Pons (tissue), 1 donor: Measurements from ENCODE around the gene RBP2.
A peak's percentile ranks its signal among the peaks of the same experiment; 100 is the strongest.
"Not testable (repeated sequence)": the region's sequence is repeated elsewhere in the genome, so short reads cannot be mapped to it uniquely, and the experiment has no call there.

Experiments used
- DNase-seq: peaks from one replicate; pipeline ENCODE4 v3.0.0-alpha.2; 2016; ENCODE audit warnings: low spot score

Gene RBP2

DNA sequence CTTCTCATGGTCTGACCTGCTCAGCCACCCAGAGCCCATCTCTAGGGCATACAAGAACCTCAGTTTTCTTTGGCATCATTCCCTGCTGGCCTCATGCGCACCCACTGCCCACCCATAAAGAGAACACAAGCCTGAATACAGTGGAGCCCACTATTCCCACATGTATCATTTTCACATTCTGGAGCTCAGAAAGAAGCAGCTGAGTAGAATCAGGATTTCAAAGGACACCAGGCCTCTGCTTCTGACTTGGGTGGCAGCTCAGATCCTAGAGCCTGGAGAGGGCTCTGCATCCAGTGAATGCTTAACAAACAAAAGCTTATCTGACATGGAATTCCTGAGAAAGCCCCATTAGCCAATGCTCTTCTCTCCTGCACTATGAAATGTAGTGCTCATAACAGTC, 34.7 kb downstream of the RBP2 start:
- no peak for DNase-seq

DNA sequence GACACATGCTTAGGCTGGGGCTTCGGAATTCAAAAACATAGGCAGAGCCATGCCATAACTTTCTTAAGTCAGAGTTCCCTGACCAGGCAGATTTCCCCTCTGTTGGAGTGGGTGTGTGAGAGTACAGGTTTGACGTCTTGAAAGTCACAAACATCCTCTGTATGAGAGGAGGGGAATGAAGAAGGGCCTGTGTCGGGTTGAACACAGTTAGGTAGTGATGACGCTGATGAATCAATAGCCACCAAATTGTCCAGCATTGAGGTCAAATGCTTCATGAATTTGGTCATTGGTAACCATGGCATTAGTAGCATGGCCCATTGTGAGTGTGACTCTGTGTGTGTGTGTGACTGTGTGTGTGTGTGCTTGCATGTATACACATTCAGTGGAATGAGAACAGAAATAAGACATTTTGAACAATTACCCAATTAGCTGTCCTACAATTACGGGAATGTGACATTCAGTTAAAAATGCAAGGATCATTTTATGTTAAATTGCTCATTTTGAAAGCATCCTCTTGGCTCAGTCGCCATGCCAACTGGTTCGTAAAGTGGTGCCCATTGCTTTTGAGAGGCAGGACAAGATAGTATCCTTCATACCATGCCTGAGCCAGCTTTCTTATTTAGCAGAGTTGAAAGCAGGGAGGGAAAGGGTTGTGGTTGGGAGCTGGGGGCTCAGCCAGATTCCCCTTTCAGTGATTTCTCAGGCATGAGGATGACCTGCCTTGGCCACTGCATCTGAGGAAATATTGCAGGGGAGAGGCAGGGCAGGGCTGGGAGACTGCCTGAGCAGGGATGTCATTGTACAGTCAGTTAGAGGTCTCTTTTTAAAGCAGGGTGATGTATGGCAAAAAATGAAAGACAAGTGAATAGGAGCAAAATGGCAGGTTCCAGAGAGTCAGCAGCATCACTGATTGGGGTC, 35.4 kb downstream of the RBP2 start:
- DNase-seq: no peak

DNA sequence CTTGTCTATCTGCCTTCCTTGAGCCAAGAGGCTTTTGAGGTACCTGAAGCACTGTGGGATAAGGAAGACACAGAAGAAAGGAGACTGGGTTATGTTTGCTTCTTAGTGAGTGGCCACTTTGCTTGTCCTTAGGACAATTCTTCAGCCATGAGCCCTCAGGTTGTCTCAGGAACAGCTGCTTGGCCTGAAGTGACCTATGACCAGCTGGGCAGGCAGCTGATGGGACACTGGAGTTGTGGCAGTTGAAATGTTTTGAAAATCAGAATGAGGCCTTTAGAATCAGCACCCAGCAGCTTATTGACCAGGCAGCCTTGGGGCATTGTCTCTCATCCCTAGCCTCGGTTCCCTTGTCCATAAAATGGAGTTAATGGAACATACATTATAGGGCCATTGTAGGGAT, 37.0 kb downstream of the RBP2 start:
- DNase-seq: no peak

DNA sequence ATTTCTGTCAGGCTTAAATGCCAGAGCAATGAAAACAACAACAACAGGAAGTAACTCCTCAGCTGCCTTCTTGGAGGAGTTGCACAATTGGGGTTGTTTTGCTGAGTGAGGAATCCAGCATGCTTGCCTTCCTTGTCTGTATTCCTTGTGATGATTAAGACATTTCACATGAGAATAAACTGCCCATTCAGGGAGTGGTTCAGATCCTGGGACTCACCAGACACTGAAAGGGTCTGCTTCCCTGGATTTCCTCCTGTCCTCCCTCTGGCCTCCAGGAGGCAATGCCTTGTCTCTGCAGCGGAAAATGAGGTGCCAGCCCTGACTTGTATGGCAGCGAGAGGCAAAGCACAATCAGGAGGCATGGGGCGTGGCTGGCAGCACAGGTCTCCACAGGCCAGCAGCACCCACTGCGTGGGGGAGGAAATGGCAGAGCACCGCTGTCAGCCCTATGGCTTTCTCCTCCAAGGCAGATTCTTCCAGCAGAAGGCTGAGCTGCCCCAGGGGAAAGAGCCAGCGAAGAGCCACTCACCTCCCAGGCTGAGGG, 41.5 kb downstream of the RBP2 start:
- DNase-seq: no peak

DNA sequence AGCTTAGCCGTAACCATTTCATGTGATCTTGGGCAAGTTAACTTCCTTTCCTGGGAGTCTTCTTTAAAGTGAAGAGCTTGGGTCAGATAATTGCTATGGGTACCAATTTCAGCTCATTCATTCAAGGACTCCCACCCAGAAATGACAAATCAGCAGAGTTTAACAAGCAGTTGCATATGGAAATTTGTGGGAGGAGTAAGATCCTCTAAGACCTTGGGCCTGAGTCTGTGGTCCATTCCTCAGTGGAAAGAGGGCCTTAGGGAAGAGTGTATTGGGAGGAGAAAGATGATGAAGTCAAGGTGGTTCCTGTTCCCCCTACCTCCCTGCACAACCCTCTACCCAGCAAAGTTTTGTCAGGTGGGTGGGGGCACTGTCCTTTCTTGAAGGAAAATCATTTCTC, 42.1 kb downstream of the RBP2 start:
- DNase-seq: no peak

DNA sequence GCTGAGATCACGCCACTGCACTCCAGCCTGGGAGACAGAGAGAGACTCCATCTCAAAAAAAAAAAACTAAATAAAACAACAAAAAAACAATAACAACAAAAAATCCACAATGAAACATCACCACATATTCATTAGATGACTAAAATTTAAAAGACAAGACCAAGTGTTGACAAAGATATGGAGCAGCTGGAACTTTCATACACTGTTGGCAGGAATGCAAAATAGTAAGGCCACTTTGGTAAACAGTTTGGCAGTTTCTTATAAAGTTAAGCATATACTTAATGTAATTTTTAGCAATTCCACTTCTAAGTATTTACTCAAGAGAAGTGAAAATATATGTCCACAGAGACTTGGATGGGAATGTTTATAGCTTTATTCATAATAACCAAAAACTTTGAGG, 43.2 kb downstream of the RBP2 start:
- no peak for DNase-seq

DNA sequence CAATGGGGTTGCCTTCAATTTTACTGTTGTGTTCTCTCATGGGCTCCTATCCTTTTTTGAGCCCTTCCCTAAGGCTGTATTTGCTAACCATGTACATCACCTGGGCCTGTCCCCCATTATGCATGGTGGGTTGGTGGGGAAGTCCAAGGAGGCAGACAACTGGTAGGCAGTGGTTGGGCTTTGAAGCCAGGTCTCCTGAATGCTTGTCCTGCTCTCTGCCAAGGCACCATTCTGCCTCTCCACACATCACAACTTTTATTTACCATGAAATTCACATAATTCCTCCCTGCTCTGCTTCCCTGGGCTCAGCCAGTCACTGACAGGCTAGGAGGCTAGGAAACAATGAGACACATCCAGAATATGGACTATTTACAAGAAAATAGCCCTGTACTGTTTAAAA, 45.8 kb downstream of the RBP2 start:
- no peak for DNase-seq

DNA sequence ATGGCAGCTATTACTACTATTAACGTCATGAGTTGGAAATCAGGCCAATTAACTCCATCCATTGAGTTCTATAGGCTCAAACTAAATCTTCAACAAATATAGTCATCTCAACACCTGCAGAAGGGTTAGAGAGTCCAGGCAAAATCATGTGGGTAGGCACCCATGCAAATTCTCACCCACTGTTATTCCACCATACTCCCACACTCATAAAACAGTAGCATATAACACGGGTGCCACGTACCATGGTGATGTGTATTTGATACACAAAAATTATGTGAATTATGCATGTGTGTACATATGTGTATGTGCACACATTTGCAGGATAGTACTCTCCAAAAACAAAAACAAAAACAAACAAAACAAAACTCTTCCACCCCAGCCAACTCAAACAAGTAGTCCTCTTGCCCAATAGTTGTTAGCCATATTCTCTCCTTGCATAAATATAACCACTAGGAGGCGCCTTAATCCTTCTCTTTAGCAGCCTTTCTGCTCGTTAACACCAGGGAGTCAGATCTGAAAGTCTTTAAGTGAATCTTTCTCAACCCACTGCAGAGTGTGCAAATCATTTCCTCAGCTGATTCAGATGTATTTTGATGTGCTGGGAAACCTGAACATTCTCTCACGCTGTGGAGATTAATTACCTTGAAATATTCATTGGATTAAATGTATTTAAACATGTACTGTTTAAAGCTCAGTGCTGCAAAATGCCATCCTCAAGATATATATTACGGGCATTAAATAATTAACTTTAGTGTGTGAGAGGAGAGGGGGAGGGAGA, 48.8 kb downstream of the RBP2 start:
- DNase-seq: peak; percentile 95

DNA sequence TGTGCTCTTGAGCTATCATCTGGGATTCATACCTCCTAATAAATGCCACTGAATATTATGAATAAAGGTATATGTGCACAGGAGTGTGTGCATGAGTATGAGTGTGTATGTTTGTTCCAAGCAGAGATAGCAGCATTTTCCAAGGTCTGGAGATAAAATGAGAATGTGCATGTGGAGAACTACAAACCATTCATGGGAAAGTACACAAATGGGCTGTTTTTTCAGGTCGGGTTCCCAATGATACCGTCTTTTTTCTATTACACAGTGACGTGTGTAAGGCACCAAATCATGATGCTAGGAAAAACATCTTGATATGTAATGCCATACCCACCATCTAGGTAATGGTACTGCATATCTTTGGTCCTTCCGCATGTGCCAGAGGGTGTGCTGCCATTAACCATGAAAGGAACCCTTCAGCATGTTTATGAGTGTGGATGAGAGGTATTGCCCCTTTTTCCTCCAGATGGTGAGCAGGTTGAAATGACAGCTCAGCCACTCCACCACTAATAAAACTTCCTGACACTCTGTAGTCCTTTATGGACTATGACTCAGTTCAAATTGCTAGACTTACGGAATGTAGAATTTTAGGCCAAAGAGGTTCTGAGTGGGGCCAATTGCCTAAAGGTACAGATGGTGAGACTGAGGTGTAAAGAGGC, 50.4 kb downstream of the RBP2 start:
- DNase-seq: no peak

DNA sequence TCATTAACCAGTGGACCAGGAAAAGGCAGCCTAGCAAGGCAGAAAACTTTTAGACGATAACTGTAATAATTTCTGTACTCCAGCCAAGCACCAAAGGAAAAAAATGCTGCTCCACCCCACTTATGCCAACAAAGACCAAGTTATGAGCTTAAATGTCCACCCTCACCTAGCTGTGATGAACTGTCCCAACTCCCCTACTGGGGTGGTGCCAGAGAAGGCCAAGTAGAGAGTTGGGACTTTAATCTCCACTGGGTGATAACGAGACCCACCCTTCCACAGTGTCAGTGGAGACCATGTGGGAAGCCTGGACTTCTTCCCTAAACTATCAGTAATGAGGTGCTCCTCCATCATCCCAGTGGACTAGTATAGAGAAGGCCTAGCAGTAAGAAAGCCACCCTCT, 53.1 kb downstream of the RBP2 start:
- no peak for DNase-seq

DNA sequence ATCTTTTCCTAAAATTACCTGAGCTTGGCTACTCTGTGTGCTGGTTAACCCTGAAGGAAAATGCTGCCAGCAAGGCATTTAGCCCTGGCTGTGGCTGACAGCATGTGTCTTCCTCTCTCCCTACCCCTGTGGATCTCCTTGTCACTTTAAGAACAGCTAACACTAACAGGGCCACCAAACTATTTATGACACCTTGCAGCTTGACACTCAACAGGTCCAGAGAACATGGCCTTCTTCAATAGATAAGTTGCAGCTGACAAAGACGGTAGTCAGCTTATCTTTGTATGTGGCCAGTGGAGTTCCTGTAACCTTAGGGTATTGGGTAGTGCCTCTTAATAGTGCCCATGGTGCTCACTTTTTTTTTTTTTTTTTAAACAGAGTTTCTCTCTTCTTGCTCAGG, 54.9 kb downstream of the RBP2 start:
- DNase-seq: no peak

DNA sequence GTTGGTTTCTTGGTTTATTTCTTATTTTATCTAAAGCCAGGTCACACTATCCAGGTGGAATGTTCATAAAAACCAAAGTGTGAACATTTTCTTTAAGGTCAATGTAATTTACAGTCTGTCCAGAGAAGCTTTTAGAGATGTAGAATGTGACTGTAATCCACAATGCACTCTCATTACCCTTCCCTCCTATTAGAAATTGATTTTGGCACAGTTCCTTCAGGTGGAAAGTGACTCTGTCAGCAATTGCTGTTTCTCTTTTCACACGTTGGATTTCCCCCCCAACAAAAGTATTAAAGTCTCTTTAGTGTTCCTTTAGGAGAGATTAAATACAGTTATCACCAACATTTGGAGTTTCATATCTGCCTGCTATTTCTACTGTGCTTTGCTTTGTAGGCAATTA, 55.3 kb downstream of the RBP2 start:
- DNase-seq: no peak

DNA sequence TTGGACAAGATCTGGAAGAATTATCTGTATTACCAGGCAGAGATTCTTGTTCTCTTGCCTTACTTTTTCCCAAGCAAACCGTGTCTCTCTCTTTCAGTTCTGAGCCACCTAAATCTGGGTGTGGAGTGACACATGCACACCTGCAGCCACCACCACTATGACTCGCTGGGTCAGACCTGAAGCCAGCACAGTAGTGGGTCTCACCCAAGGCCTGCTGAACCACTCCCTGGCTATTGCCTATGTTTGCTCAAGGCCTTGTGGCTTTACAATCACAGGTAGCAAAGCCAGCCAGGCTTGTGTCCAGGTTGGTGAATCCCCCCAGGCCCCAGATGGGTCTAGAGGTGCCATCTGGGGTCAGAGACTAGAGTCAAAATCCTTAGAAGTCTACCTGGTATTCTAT, 58.2 kb downstream of the RBP2 start:
- DNase-seq: no peak

DNA sequence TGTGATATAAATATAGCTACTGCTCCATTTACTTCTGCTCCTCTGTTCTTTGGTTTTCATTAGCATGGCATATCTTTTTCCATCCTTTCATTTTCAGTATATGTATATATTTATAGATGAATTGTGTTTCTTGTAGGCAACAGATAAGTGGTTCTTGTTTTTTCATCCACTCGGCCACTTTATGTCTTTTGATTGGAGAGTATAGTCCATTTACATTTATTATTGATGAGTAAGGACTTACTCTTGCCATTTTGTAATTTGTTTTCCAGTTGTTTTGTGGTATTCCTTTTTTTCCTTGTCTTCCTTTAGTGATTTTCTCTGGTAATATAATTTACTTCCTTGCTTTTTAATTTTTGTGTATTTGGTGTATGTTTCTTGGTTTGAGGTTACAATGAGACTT, 60.0 kb downstream of the RBP2 start:
- DNase-seq: no peak

DNA sequence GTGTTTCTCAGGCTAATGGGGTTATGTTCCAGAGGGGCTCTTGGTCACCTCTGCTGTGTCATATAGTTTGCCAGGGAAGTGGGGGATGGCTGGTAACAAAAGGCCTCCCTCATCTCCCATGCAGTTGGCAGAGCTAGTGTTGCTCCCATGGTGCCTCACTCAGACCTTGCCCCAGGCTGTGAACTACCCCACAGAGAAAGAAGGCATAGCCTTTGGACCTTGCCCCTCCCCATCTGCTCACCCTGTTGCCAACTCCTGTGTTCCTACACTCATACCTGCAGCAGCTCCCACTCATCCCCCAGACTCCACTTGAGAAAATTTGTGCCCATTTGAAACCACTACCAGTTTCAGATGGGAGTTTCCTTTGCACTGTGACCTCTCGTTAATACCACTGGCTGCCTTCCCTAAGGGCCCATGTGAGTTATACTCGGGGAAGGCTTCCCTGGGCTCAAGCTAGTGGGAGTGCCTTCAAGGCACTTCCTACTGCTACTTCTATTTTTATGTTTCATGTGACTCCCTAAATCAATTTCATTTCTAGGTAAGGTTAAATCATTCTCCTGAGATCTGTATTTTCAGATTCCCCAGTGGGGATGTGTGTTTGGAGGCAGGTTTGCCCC, 61.6 kb downstream of the RBP2 start:
- no peak for DNase-seq

DNA sequence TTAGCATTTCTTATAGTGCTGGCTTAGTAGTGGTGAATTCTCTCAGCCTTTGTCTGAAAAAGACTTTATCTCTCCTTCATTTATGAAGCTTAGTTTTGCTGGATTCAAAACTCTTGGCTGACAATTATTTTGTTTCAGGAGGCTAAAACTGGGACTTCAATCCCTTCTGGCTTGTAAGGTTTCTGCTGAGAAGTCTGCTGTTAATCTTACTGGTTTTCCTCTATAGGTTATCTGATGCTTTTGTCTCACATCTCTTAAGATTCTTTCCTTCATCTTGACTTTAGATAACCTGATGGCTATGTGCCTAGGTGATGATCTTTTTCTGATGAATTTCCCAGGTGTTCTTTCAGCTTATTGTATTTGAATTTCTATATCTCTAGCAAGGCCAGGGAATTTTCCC, 63.4 kb downstream of the RBP2 start:
- not testable (repeated sequence) for DNase-seq
